Activated T-cell treated with anti-CD3 and anti-CD28 coated beads, Interleukin-2, amount 50 U/mL, for 48 hours (primary cell): Measurements from ENCODE around the gene RRP1B.
"Not testable (repeated sequence)": the region's sequence is repeated elsewhere in the genome, so short reads cannot be mapped to it uniquely, and the experiment has no call there.

ENCODE experiments used
- DNase-seq, 2 experiments: peaks; one replicate each; pipeline ENCODE4 v3.0.0-alpha.2; 2020

Gene RRP1B

GRCh38 chr21:43702785-43703034, 43.4 kb downstream of the RRP1B start:
- DNase-seq, result no peak

- DNase-seq, result no peak
Observed at GRCh38 chr21:43703035-43703880, 43.9 kb downstream of the RRP1B start.

- DNase-seq, result no peak
Observed at GRCh38 chr21:43707462-43707861, 48.1 kb downstream of the RRP1B start.

GRCh38 chr21:43708745-43709381, 49.5 kb downstream of the RRP1B start:
- no peak for DNase-seq

- no peak for DNase-seq
Observed at GRCh38 chr21:43712268-43712942, 53.0 kb downstream of the RRP1B start.

- DNase-seq, result not testable (repeated sequence)
Observed at GRCh38 chr21:43713123-43713522, 53.8 kb downstream of the RRP1B start.

GRCh38 chr21:43716376-43717165, 57.2 kb downstream of the RRP1B start:
- DNase-seq, result no peak

- no peak for DNase-seq
Observed at GRCh38 chr21:43717166-43717853, 58.0 kb downstream of the RRP1B start.

- DNase-seq, result no peak
Observed at GRCh38 chr21:43717967-43718871, 58.9 kb downstream of the RRP1B start.

GRCh38 chr21:43718872-43719747, 59.8 kb downstream of the RRP1B start, which contains the start of gene PDXK:
Gene PDXK, plus strand, starts transcription at chr21:43719129. Its CDS starts 166 bp downstream, at chr21:43719295.
- DNase-seq, result peak; percentile 84 to 87

- DNase-seq, result no peak
Observed at GRCh38 chr21:43719748-43720538, 60.6 kb downstream of the RRP1B start.

- no peak for DNase-seq
Observed at GRCh38 chr21:43720539-43721166, 61.3 kb downstream of the RRP1B start.

GRCh38 chr21:43721206-43721605, 61.8 kb downstream of the RRP1B start:
- no peak for DNase-seq

GRCh38 chr21:43721939-43722338, 62.6 kb downstream of the RRP1B start:
- DNase-seq, result no peak

- DNase-seq, result no peak
Observed at GRCh38 chr21:43723648-43724047, 64.3 kb downstream of the RRP1B start.

GRCh38 chr21:43726686-43727518, 67.5 kb downstream of the RRP1B start:
- DNase-seq, result no peak

- no peak for DNase-seq
Observed at GRCh38 chr21:43727519-43728153, 68.3 kb downstream of the RRP1B start.

- no peak for DNase-seq
Observed at GRCh38 chr21:43728154-43728466, 68.8 kb downstream of the RRP1B start.
